IPS-NIHi11 (cell line): ENCODE data around the gene PCYOX1L.

Experiments
- DNase-seq: peaks from one replicate; pipeline ENCODE4 v3.0.0; 2012; ENCODE audit warnings: mixed read lengths, low spot score

PCYOX1L gene

GRCh38 chr5:149357370-149358293, at the start of gene PCYOX1L:
Gene PCYOX1L, plus strand, starts transcription at chr5:149358046. Its CDS starts 23 bp downstream, at chr5:149358069.
- DNase-seq = peak; percentile 98

- no peak for DNase-seq
These were observed 48.5 kb upstream of the PCYOX1L start for GRCh38 chr5:149309354-149309753.

GRCh38 chr5:149310488-149310887, 47.4 kb upstream of the PCYOX1L start:
- DNase-seq = no peak

GRCh38 chr5:149310947-149311658, 46.7 kb upstream of the PCYOX1L start:
- peak; percentile 41 for DNase-seq

- DNase-seq = no peak
These were observed 44.5 kb upstream of the PCYOX1L start for GRCh38 chr5:149313151-149313841.

- DNase-seq = no peak
These were observed 43.2 kb upstream of the PCYOX1L start for GRCh38 chr5:149314571-149315111.

GRCh38 chr5:149315753-149316152, 42.1 kb upstream of the PCYOX1L start:
- DNase-seq = no peak

GRCh38 chr5:149317281-149318048, 40.4 kb upstream of the PCYOX1L start:
- peak; percentile 62 for DNase-seq

GRCh38 chr5:149319174-149319573, 38.7 kb upstream of the PCYOX1L start:
- no peak for DNase-seq

- DNase-seq = peak; percentile 71
These were observed 37.0 kb upstream of the PCYOX1L start for GRCh38 chr5:149320791-149321330.

GRCh38 chr5:149322518-149322917, 35.3 kb upstream of the PCYOX1L start:
- peak; percentile 19 for DNase-seq

- DNase-seq = no peak
These were observed 34.6 kb upstream of the PCYOX1L start for GRCh38 chr5:149323210-149323609.

- DNase-seq = no peak
These were observed 34.1 kb upstream of the PCYOX1L start for GRCh38 chr5:149323621-149324205.

GRCh38 chr5:149324641-149325040, 33.2 kb upstream of the PCYOX1L start:
- no peak for DNase-seq

GRCh38 chr5:149325166-149325735, 32.6 kb upstream of the PCYOX1L start:
- DNase-seq = no peak

GRCh38 chr5:149325894-149326293, 32.0 kb upstream of the PCYOX1L start:
- DNase-seq = no peak

GRCh38 chr5:149326611-149327010, 31.2 kb upstream of the PCYOX1L start:
- DNase-seq = no peak

GRCh38 chr5:149328177-149328576, 29.7 kb upstream of the PCYOX1L start:
- DNase-seq = no peak

- no peak for DNase-seq
These were observed 24.0 kb upstream of the PCYOX1L start for GRCh38 chr5:149333711-149334443.

GRCh38 chr5:149337736-149338135, 20.1 kb upstream of the PCYOX1L start:
- DNase-seq = no peak
